Activated CD4-positive, alpha-beta T cell treated with anti-CD3 and anti-CD28 coated beads, Interleukin-2, amount 10 ng/mL, durations not matched to agents 7 days and 5 days (primary cell): ENCODE data around the gene GPR137B. TPM values are rescaled to one million over a fixed set of nuclear protein-coding genes. Genes with fewer than 3 reads are reported as not detected.
A peak's percentile ranks its signal among the peaks of the same experiment; 100 is the strongest.
"Not testable (repeated sequence)": the region's sequence is repeated elsewhere in the genome, so short reads cannot be mapped to it uniquely, and the experiment has no call there.

ENCODE experiments used
- CTCF ChIA-PET: fragments of 350-600 bp; sonication (Branson Sonifier 250); formaldehyde crosslinking; loops from one replicate; lab custom pipeline; 2021; ENCODE audit warnings: antibody characterized with exemption; lab: Charles Lee
- POLR2A ChIA-PET: fragments of 350-600 bp; sonication (Branson Sonifier 250); formaldehyde crosslinking; loops from one replicate; lab custom pipeline; 2021; ENCODE audit warnings: antibody characterized with exemption; lab: Charles Lee
- DNase-seq: peaks from one replicate; pipeline ENCODE4 v3.0.0-alpha.2; 2020
- H3K27ac Mint-ChIP-seq: one replicate; pipeline ENCODE4 v1.8.0; 2021; ENCODE audit warnings: mild to moderate bottlenecking, moderate library complexity, mixed read lengths
- H3K27me3 Mint-ChIP-seq: one replicate; pipeline ENCODE4 v1.8.0; 2021; ENCODE audit warnings: mixed read lengths
- H3K36me3 Mint-ChIP-seq: one replicate; pipeline ENCODE4 v1.8.0; 2021; ENCODE audit warnings: low read depth, mixed read lengths
- H3K4me1 Mint-ChIP-seq: one replicate; pipeline ENCODE4 v1.8.0; 2021; ENCODE audit warnings: mixed read lengths
- H3K4me3 Mint-ChIP-seq: one replicate; pipeline ENCODE4 v1.8.0; 2021; ENCODE audit warnings: mild to moderate bottlenecking, moderate library complexity, mixed read lengths
- H3K9me3 Mint-ChIP-seq: one replicate; pipeline ENCODE4 v1.8.0; 2021; ENCODE audit warnings: mixed read lengths
- total RNA-seq, 2 experiments: library from RNA; stranded (reverse); gene quantifications; one replicate each; pipeline ENCODE4 v1.2.3, GENCODE V29; 2021

Gene GPR137B
- total RNA-seq, 2 experiments from 2014 or later: 5.0 to 5.8 TPM

GRCh38 chr1:236151739-236152424, 9.5 kb downstream of the GPR137B start:
- Mint-ChIP-seq H3K27me3 (no peaks in the 10 kb centered on the region), H3K9me3 (no peaks in the 10 kb centered on the region), H3K36me3 (no peaks in the 10 kb centered on the region), H3K27ac (no peak overlapping the region), H3K4me1 (peaks cover 7% of the 10 kb centered on the region), H3K4me3 (no peak overlapping the region)
- no peak for DNase-seq
- POLR2A ChIA-PET: no interaction called here
- CTCF ChIA-PET: interaction anchor here (0.6 kb wide), 2 partner anchors 10 to 172 kb away, joined by 3 to 4 read pairs; no protein-coding TSS in a partner anchor

- Mint-ChIP-seq H3K4me3 (no peak overlapping the region), H3K27ac (no peak overlapping the region), H3K27me3 (no peaks in the 10 kb centered on the region), H3K36me3 (no peaks in the 10 kb centered on the region), H3K4me1 (peaks cover 7% of the 10 kb centered on the region), H3K9me3 (no peaks in the 10 kb centered on the region)
- CTCF ChIA-PET: interaction anchor here (0.8 kb wide), 1 partner anchor 308 kb away, joined by 4 read pairs; no protein-coding TSS in a partner anchor
- POLR2A ChIA-PET: no interaction called here
- DNase-seq: no peak
Observed at GRCh38 chr1:236154126-236154525, 11.8 kb downstream of the GPR137B start.

GRCh38 chr1:236154671-236155398, 12.5 kb downstream of the GPR137B start:
- H3K4me1 Mint-ChIP-seq: peaks cover 7% of the 10 kb centered on the region
- no peak overlapping the region for H3K4me3 Mint-ChIP-seq
- H3K27ac Mint-ChIP-seq: no peak overlapping the region
- DNase-seq: no peak
- H3K27me3 Mint-ChIP-seq: no peaks in the 10 kb centered on the region
- H3K9me3 Mint-ChIP-seq: no peaks in the 10 kb centered on the region
- H3K36me3 Mint-ChIP-seq: no peaks in the 10 kb centered on the region
- ChIA-PET POLR2A (no interaction called here), CTCF (interaction anchor here (0.8 to 2.7 kb wide), 2 partner anchors 10 to 307 kb away, joined by 4 to 13 read pairs; no protein-coding TSS in a partner anchor)

GRCh38 chr1:236155399-236155767, 13.0 kb downstream of the GPR137B start:
- Mint-ChIP-seq H3K4me3 (no peak overlapping the region), H3K36me3 (no peaks in the 10 kb centered on the region), H3K4me1 (peaks cover 10% of the 10 kb centered on the region), H3K9me3 (no peaks in the 10 kb centered on the region), H3K27ac (no peak overlapping the region), H3K27me3 (no peaks in the 10 kb centered on the region)
- DNase-seq: no peak
- ChIA-PET POLR2A (no interaction called here), CTCF (interaction anchor here (0.5 to 2.7 kb wide), 2 partner anchors 11 to 286 kb away, joined by 3 to 13 read pairs; no protein-coding TSS in a partner anchor)

GRCh38 chr1:236155841-236156503, 13.6 kb downstream of the GPR137B start:
- H3K9me3 Mint-ChIP-seq: peaks cover 3% of the 10 kb centered on the region
- H3K4me1 Mint-ChIP-seq: peaks cover 14% of the 10 kb centered on the region
- CTCF ChIA-PET: interaction anchor here (0.5 to 2.7 kb wide), 3 partner anchors 12 to 286 kb away, joined by 3 to 13 read pairs (median 3); no protein-coding TSS in a partner anchor
- DNase-seq: no peak
- H3K27ac Mint-ChIP-seq: no peak overlapping the region
- H3K4me3 Mint-ChIP-seq: no peak overlapping the region
- POLR2A ChIA-PET: interaction anchor here (0.5 kb wide), 1 partner anchor 13 kb away, joined by 3 read pairs; the partner anchor contains the start of gene GPR137B
- peaks cover 3% of the 10 kb centered on the region for H3K36me3 Mint-ChIP-seq
- no peaks in the 10 kb centered on the region for H3K27me3 Mint-ChIP-seq

GRCh38 chr1:236156512-236157208, 14.3 kb downstream of the GPR137B start:
- ChIA-PET CTCF (interaction anchor here (1.0 to 2.7 kb wide), 2 partner anchors 12 to 20 kb away, joined by 3 to 13 read pairs; no protein-coding TSS in a partner anchor), POLR2A (interaction anchor here (0.5 kb wide), 1 partner anchor 14 kb away, joined by 3 read pairs; the partner anchor contains the start of gene GPR137B)
- DNase-seq: peak; percentile 18
- Mint-ChIP-seq H3K4me1 (peaks cover 16% of the 10 kb centered on the region), H3K4me3 (no peak overlapping the region), H3K27ac (no peak overlapping the region), H3K27me3 (no peaks in the 10 kb centered on the region), H3K9me3 (peaks cover 10% of the 10 kb centered on the region), H3K36me3 (peaks cover 7% of the 10 kb centered on the region)

- Mint-ChIP-seq H3K4me1 (peaks cover 16% of the 10 kb centered on the region), H3K36me3 (peaks cover 14% of the 10 kb centered on the region), H3K9me3 (peaks cover 16% of the 10 kb centered on the region)
- POLR2A ChIA-PET, H3K4me3 Mint-ChIP-seq, DNase-seq, H3K27ac Mint-ChIP-seq, H3K27me3 Mint-ChIP-seq: not testable (repeated sequence)
- CTCF ChIA-PET: interaction anchor here (0.8 to 1.0 kb wide), 2 partner anchors 14 to 19 kb away, joined by 3 read pairs; no protein-coding TSS in a partner anchor
Observed at GRCh38 chr1:236158072-236158471, 15.7 kb downstream of the GPR137B start.

- peaks cover 19% of the 10 kb centered on the region for H3K9me3 Mint-ChIP-seq
- POLR2A ChIA-PET: no interaction called here
- H3K36me3 Mint-ChIP-seq: peaks cover 17% of the 10 kb centered on the region
- no peak overlapping the region for H3K4me3 Mint-ChIP-seq
- DNase-seq: no peak
- CTCF ChIA-PET: no interaction called here
- H3K27me3 Mint-ChIP-seq: no peaks in the 10 kb centered on the region
- no peak overlapping the region for H3K27ac Mint-ChIP-seq
- H3K4me1 Mint-ChIP-seq: peaks cover 16% of the 10 kb centered on the region
Observed at GRCh38 chr1:236158719-236159118, 16.4 kb downstream of the GPR137B start.

GRCh38 chr1:236159704-236160539, 17.6 kb downstream of the GPR137B start:
- POLR2A ChIA-PET: no interaction called here
- CTCF ChIA-PET: interaction anchor here (0.5 kb wide), 1 partner anchor 380 kb away, joined by 3 read pairs; no protein-coding TSS in a partner anchor
- H3K27me3 Mint-ChIP-seq: no peaks in the 10 kb centered on the region
- no peak overlapping the region for H3K27ac Mint-ChIP-seq
- no peak for DNase-seq
- H3K4me1 Mint-ChIP-seq: peaks cover 16% of the 10 kb centered on the region
- peaks cover 19% of the 10 kb centered on the region for H3K9me3 Mint-ChIP-seq
- H3K36me3 Mint-ChIP-seq: peaks cover 20% of the 10 kb centered on the region
- H3K4me3 Mint-ChIP-seq: no peak overlapping the region

- H3K27ac Mint-ChIP-seq: no peak overlapping the region
- POLR2A ChIA-PET: no interaction called here
- peaks cover 19% of the 10 kb centered on the region for H3K9me3 Mint-ChIP-seq
- CTCF ChIA-PET: no interaction called here
- no peak for DNase-seq
- no peaks in the 10 kb centered on the region for H3K27me3 Mint-ChIP-seq
- H3K4me3 Mint-ChIP-seq: no peak overlapping the region
- H3K4me1 Mint-ChIP-seq: peaks cover 16% of the 10 kb centered on the region
- peaks cover 20% of the 10 kb centered on the region for H3K36me3 Mint-ChIP-seq
Observed at GRCh38 chr1:236160540-236161127, 18.3 kb downstream of the GPR137B start.

- Mint-ChIP-seq H3K27me3 (no peaks in the 10 kb centered on the region), H3K4me3 (no peak overlapping the region), H3K4me1 (peaks cover 16% of the 10 kb centered on the region), H3K27ac (no peak overlapping the region), H3K9me3 (peaks cover 19% of the 10 kb centered on the region), H3K36me3 (peaks cover 20% of the 10 kb centered on the region)
- ChIA-PET POLR2A (no interaction called here), CTCF (no interaction called here)
- no peak for DNase-seq
Observed at GRCh38 chr1:236161230-236161629, 18.9 kb downstream of the GPR137B start.
